NCI-H2029 treated with DMSO at 0.1 percent for 48 hours (cell line): Measurements from ENCODE around the gene DNMT3A.
A peak's percentile ranks its signal among the peaks of the same experiment; 100 is the strongest.

Experiments
- DNase-seq: peaks from one replicate; lab custom pipeline; 2025; lab: John Stamatoyannopoulos, UW

The DNMT3A gene

GRCh38 chr2:25372405-25373268, 30.9 kb upstream of the DNMT3A start:
- peak; percentile 75 for DNase-seq

GRCh38 chr2:25371253-25372241, 29.8 kb upstream of the DNMT3A start:
- no peak for DNase-seq

GRCh38 chr2:25369876-25370275, 28.2 kb upstream of the DNMT3A start:
- no peak for DNase-seq

- DNase-seq = no peak
Observed at GRCh38 chr2:25369439-25369838, 27.7 kb upstream of the DNMT3A start.

- DNase-seq = no peak
Observed at GRCh38 chr2:25368660-25369059, 26.9 kb upstream of the DNMT3A start.

- no peak for DNase-seq
Observed at GRCh38 chr2:25367296-25367695, 25.6 kb upstream of the DNMT3A start.

- no peak for DNase-seq
Observed at GRCh38 chr2:25366629-25367028, 24.9 kb upstream of the DNMT3A start.

GRCh38 chr2:25365241-25365640, 23.5 kb upstream of the DNMT3A start:
- no peak for DNase-seq

- DNase-seq = no peak
Observed at GRCh38 chr2:25363733-25364132, 22.0 kb upstream of the DNMT3A start.

GRCh38 chr2:25362434-25363145, 20.9 kb upstream of the DNMT3A start:
- DNase-seq = no peak

GRCh38 chr2:25362049-25362433, 20.3 kb upstream of the DNMT3A start:
- DNase-seq = peak; percentile 75

- no peak for DNase-seq
Observed at GRCh38 chr2:25361261-25362048, 19.7 kb upstream of the DNMT3A start.

GRCh38 chr2:25358836-25359235, 17.1 kb upstream of the DNMT3A start:
- no peak for DNase-seq

- DNase-seq = no peak
Observed at GRCh38 chr2:25358249-25358815, 16.6 kb upstream of the DNMT3A start.

- DNase-seq = no peak
Observed at GRCh38 chr2:25356088-25356487, 14.4 kb upstream of the DNMT3A start.

GRCh38 chr2:25355270-25355669, 13.5 kb upstream of the DNMT3A start:
- no peak for DNase-seq

GRCh38 chr2:25354116-25354515, 12.4 kb upstream of the DNMT3A start:
- DNase-seq = peak; percentile 46

GRCh38 chr2:25349397-25349796, 7.7 kb upstream of the DNMT3A start:
- no peak for DNase-seq

- DNase-seq = no peak
Observed at GRCh38 chr2:25347846-25348245, 6.1 kb upstream of the DNMT3A start.

GRCh38 chr2:25347205-25347815, 5.6 kb upstream of the DNMT3A start:
- no peak for DNase-seq
